Subcutaneous abdominal adipose tissue (tissue), 5 donors: ENCODE measurements around the gene GDI2.
"Not testable (repeated sequence)": the region's sequence is repeated elsewhere in the genome, so short reads cannot be mapped to it uniquely, and the experiment has no call there.

Experiments
- H3K27ac ChIP-seq: one replicate; pipeline ENCODE4 v1.7.0; 2013; ENCODE audit warnings: low read depth, mild to moderate bottlenecking, inconsistent platforms, low read length, moderate library complexity
- H3K27me3 ChIP-seq, 5 donors: one replicate each; pipeline ENCODE4 v1.7.0; 2013; ENCODE audit warnings: low read length in 5 of 5, inconsistent platforms in 1 of 5; ENCODE audit not compliant: control insufficient read depth in 5 of 5, insufficient read depth in 4 of 5
- H3K36me3 ChIP-seq, 5 donors: one replicate each; pipeline ENCODE4 v1.7.0; 2013; ENCODE audit warnings: low read length in 5 of 5; ENCODE audit not compliant: control insufficient read depth in 5 of 5, insufficient read depth in 5 of 5
- H3K4me1 ChIP-seq, 5 donors: one replicate each; pipeline ENCODE4 v1.7.0; 2013; ENCODE audit warnings: low read length in 5 of 5, mild to moderate bottlenecking in 3 of 5, moderate library complexity in 1 of 5; ENCODE audit not compliant: control insufficient read depth in 5 of 5, insufficient read depth in 5 of 5
- H3K4me3 ChIP-seq, 5 donors: one replicate each; pipeline ENCODE4 v1.7.0; 2013; ENCODE audit warnings: low read length in 5 of 5, low read depth in 1 of 5
- H3K9ac ChIP-seq, 5 donors: one replicate each; pipeline ENCODE4 v1.7.0; 2013; ENCODE audit warnings: low read length in 5 of 5, mild to moderate bottlenecking in 4 of 5, moderate library complexity in 3 of 5
- H3K9me3 ChIP-seq, 5 donors: one replicate each; pipeline ENCODE4 v1.7.0; 2013; ENCODE audit warnings: low read length in 5 of 5; ENCODE audit not compliant: control insufficient read depth in 5 of 5
- donor health status: healthy.
- donor health status: healthy.
- donor health status: healthy.
- donor health status: healthy.
- donor health status: healthy.

Gene GDI2

DNA sequence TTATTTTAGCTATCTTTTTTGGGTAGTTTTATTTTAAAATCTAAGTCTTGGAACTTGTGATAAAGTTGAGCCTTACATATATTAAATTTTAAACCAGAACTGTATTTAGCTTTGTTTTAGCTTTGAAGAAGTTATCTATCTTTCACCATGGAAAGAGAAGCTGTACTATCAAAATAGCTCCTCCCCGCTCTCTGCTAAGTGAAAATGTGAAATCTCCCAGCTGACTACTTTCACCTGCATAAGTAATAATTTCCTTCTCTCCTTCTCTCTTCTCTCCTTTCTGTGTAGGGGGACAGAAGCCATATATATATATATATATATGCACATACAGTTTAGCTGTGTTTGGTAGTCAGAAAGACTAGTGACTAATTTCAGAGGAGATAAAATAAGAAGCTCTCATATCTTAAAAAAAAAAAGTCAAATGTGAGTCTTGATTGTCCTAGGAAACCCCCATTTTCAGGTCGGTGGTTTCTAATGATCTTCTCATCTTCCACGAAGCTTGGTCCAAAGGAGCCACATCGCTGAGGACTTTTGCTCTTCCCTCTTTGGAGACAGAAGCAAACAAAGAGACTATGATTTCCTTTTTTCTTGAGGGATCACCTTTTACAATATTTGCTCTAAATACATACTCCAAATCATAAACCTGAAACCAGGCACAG, 30.6 kb upstream of the GDI2 start:
- Histone ChIP-seq H3K4me3 (no peak overlapping the region), H3K36me3 (no peaks in the 10 kb centered on the region), H3K4me1 (peaks cover 2 to 12% (median 9%) of the 10 kb centered on the region in 5 donors), H3K9me3 (no peaks in the 10 kb centered on the region), H3K27me3 (peaks cover 0 to 5% (median 0%) of the 10 kb centered on the region in 5 donors), H3K9ac (no peak overlapping the region), H3K27ac (no peak overlapping the region)

DNA sequence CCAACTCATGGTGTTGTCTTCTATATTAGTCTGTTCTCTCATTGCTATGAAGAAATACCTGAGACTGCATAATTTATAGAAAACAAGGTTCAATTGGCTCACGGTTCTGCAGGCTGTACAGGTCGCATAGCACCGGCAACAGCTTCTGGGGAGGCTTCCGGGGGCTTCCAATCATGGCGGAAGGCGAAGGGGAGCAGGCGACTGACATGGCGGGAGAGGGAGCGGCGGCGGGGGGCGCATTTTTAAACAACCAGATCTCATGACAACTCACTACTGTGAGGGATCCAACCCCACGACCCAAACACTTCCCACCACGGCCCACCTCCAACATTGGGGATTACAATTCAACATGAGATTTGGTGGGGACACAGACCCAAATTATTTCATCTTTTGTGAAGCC, 28.7 kb upstream of the GDI2 start:
- Histone ChIP-seq H3K36me3 (no peaks in the 10 kb centered on the region), H3K27ac (no peak overlapping the region), H3K27me3 (peaks cover 0 to 5% (median 0%) of the 10 kb centered on the region in 5 donors), H3K9me3 (no peaks in the 10 kb centered on the region), H3K4me1 (peaks cover 2 to 12% (median 9%) of the 10 kb centered on the region in 5 donors), H3K4me3 (no peak overlapping the region), H3K9ac (no peak overlapping the region)

DNA sequence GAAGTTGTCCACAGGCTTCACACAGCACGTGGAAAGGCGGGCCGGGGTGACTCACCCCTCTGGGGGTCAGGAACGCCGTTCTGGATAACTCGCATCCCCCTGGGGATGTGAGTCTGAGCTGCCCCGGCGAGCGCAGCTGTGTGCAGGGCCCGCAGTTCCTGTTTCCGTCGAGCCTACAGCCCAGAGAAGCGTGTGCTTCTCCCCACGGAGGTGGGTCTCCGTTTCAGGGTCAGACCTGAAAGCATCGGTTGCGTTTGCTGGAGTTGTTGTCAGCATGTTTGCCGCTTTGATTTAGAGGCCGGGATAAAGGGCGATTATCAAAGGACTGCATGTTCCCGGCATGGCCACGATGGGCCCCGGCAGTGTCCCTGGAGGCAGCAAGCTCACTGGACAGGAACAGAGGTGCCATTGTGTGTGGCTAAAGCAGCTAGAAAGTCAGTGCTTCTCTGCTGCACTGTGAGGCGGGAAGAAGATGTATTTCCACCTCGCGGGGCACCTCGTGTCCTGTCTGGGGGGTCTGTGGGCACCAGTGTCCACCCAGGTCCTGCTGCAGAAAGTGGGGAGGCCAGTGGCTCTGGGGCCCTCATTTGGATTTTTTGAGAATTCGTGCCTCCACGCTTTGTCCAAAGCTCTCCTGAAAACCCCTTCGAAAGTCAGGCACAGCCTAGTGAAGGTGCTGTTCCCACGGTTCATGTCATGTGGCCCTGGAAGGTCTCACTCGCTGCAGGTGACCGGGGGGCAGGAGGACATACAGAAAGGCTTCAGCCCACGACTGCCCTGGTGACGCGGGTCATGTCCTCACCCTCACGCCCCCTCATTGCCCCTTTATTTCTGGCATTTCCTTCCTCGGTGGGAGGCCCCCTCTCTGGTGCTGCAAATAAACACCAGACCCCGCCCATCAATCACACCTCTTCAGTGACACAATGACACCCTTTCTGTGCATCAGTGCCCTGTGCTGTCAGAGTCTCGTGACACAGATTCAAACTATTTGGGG, 27.4 kb upstream of the GDI2 start:
- H3K27ac ChIP-seq = no peak overlapping the region
- no peak overlapping the region for H3K9ac ChIP-seq
- peaks cover 0 to 5% (median 0%) of the 10 kb centered on the region in 5 donors for H3K27me3 ChIP-seq
- H3K4me1 ChIP-seq = peaks cover 0 to 12% (median 9%) of the 10 kb centered on the region in 5 donors
- H3K4me3 ChIP-seq = peak overlapping the region in 4 of 5 donors; percentile 10 to 47 (median 38)
- H3K36me3 ChIP-seq = no peaks in the 10 kb centered on the region
- no peaks in the 10 kb centered on the region for H3K9me3 ChIP-seq

DNA sequence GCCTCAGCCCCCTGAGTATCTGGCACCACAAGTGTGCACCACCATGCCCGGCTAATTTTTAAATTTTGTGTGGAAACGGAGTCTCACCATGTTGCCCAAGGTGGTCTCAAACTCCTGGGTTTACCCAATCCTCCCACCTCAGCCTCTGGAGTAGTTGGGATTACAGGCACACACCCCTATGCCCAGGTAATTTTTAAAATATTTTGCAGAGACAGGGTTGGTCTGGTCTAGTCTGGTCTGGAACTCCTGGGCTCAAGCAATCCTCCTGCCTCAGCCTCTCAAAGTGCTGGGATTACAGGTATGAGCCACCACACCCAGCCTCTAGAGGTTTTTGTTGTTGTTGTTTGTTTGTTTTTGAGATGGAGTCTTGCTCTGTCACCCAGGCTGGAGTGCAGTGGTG, 22.9 kb upstream of the GDI2 start:
- H3K27ac ChIP-seq, H3K27me3 ChIP-seq, H3K4me3 ChIP-seq, H3K9me3 ChIP-seq, H3K9ac ChIP-seq, H3K36me3 ChIP-seq, H3K4me1 ChIP-seq: not testable (repeated sequence)

DNA sequence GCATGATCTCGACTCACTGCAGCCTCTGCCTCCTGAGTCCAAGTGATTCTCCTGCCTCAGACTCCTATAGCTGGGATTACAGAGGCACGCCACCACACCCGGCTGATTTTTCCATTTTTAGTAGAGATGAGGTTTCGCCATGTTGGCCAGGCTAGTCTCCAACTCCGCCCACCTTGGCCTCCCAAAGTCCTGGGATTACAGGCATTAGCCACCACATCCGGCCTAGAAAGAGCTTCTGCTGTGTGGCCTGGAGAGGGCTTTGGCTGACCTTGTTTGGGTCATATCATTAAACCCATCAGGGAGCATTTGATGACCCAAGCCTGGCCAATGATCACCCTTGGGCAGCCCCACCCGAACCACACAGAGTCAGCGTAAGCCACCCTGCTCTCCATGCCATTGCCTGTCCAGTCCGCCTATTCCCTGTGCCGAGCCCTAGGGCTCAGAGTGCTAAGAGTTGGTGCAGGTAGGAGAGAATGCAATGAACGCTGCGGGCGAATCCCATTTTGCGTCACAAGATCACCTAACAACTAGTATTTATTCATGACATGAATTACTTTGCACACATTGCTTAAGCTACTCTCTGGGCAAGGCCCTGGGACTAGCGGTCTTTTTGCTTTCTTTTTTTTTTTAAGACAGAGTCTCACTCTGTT, 22.3 kb upstream of the GDI2 start:
- peaks cover 0 to 1% (median 0%) of the 10 kb centered on the region in 5 donors for H3K27me3 ChIP-seq
- H3K27ac ChIP-seq = no peak overlapping the region
- H3K4me1 ChIP-seq = peaks cover 0 to 7% (median 6%) of the 10 kb centered on the region in 5 donors
- H3K9ac ChIP-seq = no peak overlapping the region
- no peaks in the 10 kb centered on the region for H3K9me3 ChIP-seq
- H3K4me3 ChIP-seq = no peak overlapping the region
- H3K36me3 ChIP-seq = no peaks in the 10 kb centered on the region

DNA sequence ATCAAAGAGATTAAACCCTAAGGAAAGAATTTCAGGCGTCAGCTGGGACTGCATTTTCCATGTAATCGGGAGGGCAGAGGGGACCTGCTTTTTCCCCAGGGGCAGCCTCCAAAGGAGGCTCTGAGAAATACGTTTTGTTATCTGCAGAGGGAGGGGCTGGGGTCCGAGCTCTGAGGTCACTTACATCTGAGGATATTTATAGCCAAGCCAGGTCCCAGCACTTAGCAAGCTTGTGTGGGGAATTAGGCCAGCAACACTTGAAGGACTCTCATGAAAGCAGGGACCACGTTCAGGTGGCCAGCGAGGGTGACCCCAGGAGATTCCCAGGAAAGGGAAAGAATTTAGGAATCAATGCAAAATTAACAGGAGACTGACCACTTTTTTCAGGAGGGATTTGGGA, 20.6 kb upstream of the GDI2 start:
- no peak overlapping the region for H3K4me3 ChIP-seq
- H3K27ac ChIP-seq = no peak overlapping the region
- no peaks in the 10 kb centered on the region for H3K4me1 ChIP-seq
- H3K27me3 ChIP-seq = no peaks in the 10 kb centered on the region
- no peaks in the 10 kb centered on the region for H3K36me3 ChIP-seq
- no peak overlapping the region for H3K9ac ChIP-seq
- no peaks in the 10 kb centered on the region for H3K9me3 ChIP-seq

DNA sequence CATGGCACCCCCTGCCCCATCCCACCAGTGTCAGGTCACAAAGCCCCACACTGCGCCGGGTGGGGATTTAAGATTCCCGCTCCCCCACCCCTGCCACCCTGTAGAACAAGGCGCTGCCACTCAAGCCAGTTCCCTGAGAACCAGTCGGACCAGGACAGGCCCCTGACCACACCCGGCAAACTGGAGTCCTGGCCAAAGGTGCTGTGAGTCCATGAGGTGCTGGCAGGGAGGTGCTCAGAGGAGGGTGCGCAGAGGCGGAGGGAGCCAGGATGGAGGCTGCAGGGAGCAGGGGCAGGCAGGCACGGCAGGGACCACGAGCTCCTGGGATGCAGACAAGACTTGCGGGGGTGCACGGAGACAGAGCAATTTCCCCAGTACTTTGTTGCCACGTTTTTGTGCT, 19.7 kb upstream of the GDI2 start:
- H3K4me3 ChIP-seq = no peak overlapping the region
- no peaks in the 10 kb centered on the region for H3K36me3 ChIP-seq
- no peaks in the 10 kb centered on the region for H3K9me3 ChIP-seq
- H3K27me3 ChIP-seq = no peaks in the 10 kb centered on the region
- no peaks in the 10 kb centered on the region for H3K4me1 ChIP-seq
- no peak overlapping the region for H3K9ac ChIP-seq
- no peak overlapping the region for H3K27ac ChIP-seq

DNA sequence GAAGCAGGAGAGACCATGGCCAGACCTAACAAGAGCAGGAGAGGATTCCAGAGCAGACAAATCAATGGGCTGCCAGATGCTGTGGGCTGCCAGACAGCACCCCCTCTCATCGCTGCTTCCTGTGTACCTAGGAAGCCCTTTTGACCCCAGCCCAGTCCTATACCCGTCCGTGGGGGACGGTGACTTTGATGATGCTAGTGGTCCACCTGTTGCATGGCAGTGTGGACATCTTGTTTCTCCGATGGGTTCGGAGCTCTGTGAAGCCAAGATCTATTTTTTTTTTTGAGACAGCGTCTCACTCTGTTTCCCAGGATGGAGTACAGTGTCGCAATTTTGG, 18.2 kb upstream of the GDI2 start:
- no peak overlapping the region for H3K27ac ChIP-seq
- no peak overlapping the region for H3K9ac ChIP-seq
- no peaks in the 10 kb centered on the region for H3K36me3 ChIP-seq
- H3K9me3 ChIP-seq = no peaks in the 10 kb centered on the region
- H3K27me3 ChIP-seq = no peaks in the 10 kb centered on the region
- H3K4me3 ChIP-seq = no peak overlapping the region
- no peaks in the 10 kb centered on the region for H3K4me1 ChIP-seq

DNA sequence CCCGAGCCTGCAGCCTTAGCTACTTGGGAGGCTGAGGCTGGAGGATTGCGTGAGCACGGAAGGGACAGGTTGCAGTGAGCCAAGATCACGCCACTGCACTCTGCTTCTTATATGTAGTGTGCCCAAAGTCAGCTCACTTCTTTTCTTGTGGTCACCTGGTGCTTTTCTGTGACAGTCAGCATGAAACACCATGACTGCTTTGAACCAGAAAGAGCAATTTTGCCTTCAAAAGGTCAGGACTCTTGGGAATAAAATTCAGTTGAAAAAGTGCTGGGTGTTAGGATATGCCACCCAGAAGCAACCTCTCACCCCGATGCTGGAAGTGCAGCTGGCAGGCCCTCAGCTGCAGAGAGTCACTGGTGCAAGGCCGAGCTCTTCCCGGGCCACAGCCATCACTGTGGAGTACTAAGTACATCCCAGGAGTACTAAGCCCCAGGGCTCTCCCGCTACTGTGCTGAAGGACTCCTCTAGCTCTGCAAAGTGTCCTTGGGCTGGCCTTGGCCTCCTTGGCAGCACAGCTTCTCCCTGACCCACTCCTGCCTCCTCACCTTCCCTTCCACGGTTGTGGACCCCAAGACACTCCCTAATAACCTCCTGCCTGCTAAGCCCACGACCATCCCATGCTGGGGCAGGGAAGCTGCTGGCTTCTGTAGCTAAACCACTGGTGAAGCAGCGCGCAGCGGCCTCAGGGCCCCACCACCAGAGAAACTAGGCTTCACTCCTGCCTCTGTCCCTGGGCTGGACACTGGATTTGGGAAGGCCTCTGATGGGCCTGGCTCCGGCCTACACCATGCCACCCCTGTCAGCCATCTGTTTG, 17.6 kb upstream of the GDI2 start:
- Histone ChIP-seq H3K4me1 (no peaks in the 10 kb centered on the region), H3K27ac (no peak overlapping the region), H3K4me3 (no peak overlapping the region), H3K36me3 (no peaks in the 10 kb centered on the region), H3K27me3 (no peaks in the 10 kb centered on the region), H3K9ac (no peak overlapping the region), H3K9me3 (no peaks in the 10 kb centered on the region)
